K562 (cell line): ENCODE data around the gene CENPH. TPM values are rescaled to one million over a fixed set of nuclear protein-coding genes. Genes with fewer than 3 reads are reported as not detected.

Experiments
- ELF1 ChIP-seq: fragments of 200-800 bp; sonication (Bioruptor generic); IDR thresholded peaks from 2 replicates; pipeline ENCODE4 v1.6.1; 2016; ENCODE audit warnings: missing genetic modification characterization, missing compliant biosample characterization
- FOSL1 ChIP-seq: fragments of 200-800 bp; sonication (Bioruptor generic); conservative IDR thresholded peaks from 2 replicates; pipeline ENCODE4 v1.6.1; 2016; ENCODE audit warnings: missing genetic modification characterization, missing compliant biosample characterization
- FUS ChIP-seq: fragments of 200-400 bp; formaldehyde crosslinking; optimal IDR thresholded peaks from 2 replicates; pipeline ENCODE3; 2017; ENCODE audit warnings: low read depth, low read length
- HIVEP1 ChIP-seq: fragments of 250-450 bp; sonication (Bioruptor Pico); IDR thresholded peaks from 2 replicates; pipeline ENCODE4 v1.4.0; 2020; ENCODE audit warnings: mild to moderate bottlenecking
- MAFK ChIP-seq: IDR thresholded peaks from 2 replicates; pipeline ENCODE4 v1.6.1; 2011; ENCODE audit warnings: low read length, improper control_type of control experiment
- NONO ChIP-seq, 2 experiments: fragments of 200-400 bp in 1 of 2; fragments of 450-650 bp in 1 of 2; formaldehyde crosslinking in 1 of 2; IDR thresholded peaks; 2 replicates each; pipeline ENCODE4 v1.6.1; 2017; ENCODE audit warnings: low read depth in 2 of 2, mild to moderate bottlenecking in 2 of 2, moderate library complexity in 2 of 2, low read length in 1 of 2
- PHF20 ChIP-seq: fragments of 450-650 bp; IDR thresholded peaks from 2 replicates; pipeline ENCODE4 v1.6.1; 2018; ENCODE audit not compliant: partially characterized antibody
- RBBP5 ChIP-seq: fragments of 200-600 bp; sonication (generic); IDR thresholded peaks from 2 replicates; pipeline ENCODE4 v1.6.1; 2012; ENCODE audit warnings: borderline replicate concordance, mild to moderate bottlenecking, low read length, control low read depth, inconsistent platforms; ENCODE audit not compliant: insufficient read depth, poor library complexity, severe bottlenecking
- TFAM ChIP-seq: fragments of 250-450 bp; sonication (Bioruptor Pico); conservative IDR thresholded peaks from 2 replicates; pipeline ENCODE4 v1.5.0; 2021; ENCODE audit warnings: mild to moderate bottlenecking, moderate library complexity
- YY1 ChIP-seq, 3 experiments: IDR thresholded peaks; 2 replicates each; pipeline ENCODE4 v1.6.1; 2011; ENCODE audit warnings: low read length in 2 of 3, mild to moderate bottlenecking in 2 of 3, moderate library complexity in 2 of 3, borderline replicate concordance in 1 of 3, control low read depth in 1 of 3, low read depth in 1 of 3; ENCODE audit not compliant: insufficient read depth in 3 of 3, insufficient replicate concordance in 2 of 3, control insufficient read depth in 1 of 3, insufficient read length in 1 of 3; ENCODE audit errors: extremely low read depth in 1 of 3
- ZFP30 ChIP-seq: fragments of 250-450 bp; sonication (Bioruptor Pico); IDR thresholded peaks from 2 replicates; pipeline ENCODE4 v1.8.0; 2022; ENCODE audit warnings: moderate library complexity, mild to moderate bottlenecking, inconsistent platforms, borderline replicate concordance
- polyA plus RNA-seq, 8 experiments: library from polyadenylated mRNA; depleted of rRNA in 4 of 8; stranded (reverse) in 5 of 8; unstranded in 3 of 8; fragments of >200 nt; fragmentation: Nextera tagmentation in 2 of 8; fragmentation: Illumina TruSeq in 1 of 8; extraction: Ambion mirVana in 2 of 8; extraction: Trizol in 1 of 8; gene quantifications; 2 replicates each; pipeline versions ENCODE4 v1.2.1 to v1.2.3, GENCODE V29; 2011 to 2014; ENCODE audit warnings: inconsistent platforms in 1 of 8, missing spikeins in 1 of 8
- total RNA-seq, 7 experiments: library from RNA; depleted of rRNA in 6 of 7; stranded (reverse); fragments of >200 nt in 6 of 7; fragmentation: Illumina TruSeq in 2 of 7; extraction: Trizol in 2 of 7; gene quantifications; 2 replicates each; pipeline versions ENCODE4 v1.2.1 to v1.2.3, GENCODE V29; 2011 to 2021; ENCODE audit warnings: low replicate concordance in 1 of 7
- TF ChIP-seq, protein P1 (sequence below): fragments of 250-450 bp; sonication (Bioruptor Pico); IDR thresholded peaks from 2 replicates; pipeline ENCODE4 v1.4.0; 2020; ENCODE audit warnings: mild to moderate bottlenecking, moderate library complexity
- TF ChIP-seq, protein P2 (sequence below), 2 experiments: fragments of 450-650 bp; formaldehyde crosslinking in 1 of 2; IDR thresholded peaks; 2 replicates each; pipeline versions ENCODE4 v1.4.0 to v1.6.1; 2014 to 2020; ENCODE audit warnings: mild to moderate bottlenecking in 2 of 2, borderline replicate concordance in 1 of 2, low read depth in 1 of 2

Gene CENPH
- total and polyA plus RNA-seq, 9 of the 15 experiments (the other 6 are each of a cell fraction or from before 2014, with no cell fraction given), result 10.5 to 124 (median 74.9) TPM

DNA sequence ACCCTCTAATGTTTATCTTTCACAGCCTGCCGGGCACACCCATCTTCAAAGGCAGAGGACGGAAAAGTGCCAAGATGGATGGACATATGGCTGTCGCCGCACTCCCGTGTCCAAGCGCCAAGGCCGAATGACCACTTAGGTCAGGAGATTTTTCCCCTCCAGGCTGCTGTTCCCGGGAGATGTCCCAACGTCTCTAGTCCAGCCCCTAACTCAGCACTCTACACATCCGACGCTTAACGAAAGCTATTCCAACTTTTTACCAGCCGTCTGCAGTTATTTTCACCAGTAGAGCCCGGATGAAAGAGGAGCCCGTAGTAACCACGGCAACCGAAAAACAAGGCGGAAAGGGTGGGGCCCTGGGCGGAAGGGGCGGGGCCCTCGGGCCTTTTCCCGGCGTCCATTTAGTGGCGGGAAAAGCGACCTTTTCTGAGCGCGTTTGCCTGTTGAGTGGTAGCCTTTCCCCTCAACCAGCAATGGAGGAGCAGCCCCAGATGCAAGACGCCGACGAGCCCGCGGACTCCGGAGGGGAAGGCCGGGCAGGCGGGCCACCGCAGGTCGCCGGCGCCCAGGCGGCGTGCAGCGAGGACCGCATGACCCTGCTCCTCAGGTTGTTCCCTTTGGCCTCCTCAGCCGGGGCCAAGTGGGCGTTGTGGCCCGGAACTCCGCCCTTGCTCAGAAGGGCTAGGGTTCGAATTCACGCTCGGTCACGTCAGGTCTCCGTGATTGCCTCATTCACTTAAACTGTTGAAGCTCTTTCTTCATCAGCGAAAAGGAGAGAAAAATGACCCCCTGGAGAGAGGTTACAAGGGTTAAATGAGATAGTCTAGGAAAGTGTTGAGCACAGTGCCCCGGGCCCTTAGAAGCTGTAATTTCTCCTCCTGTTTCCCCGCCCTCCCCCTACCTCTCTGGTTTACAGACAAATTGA is at the start of gene CENPH (continued):
- TF ChIP-seq ZFP30 (CRISPR knock-in tag) (no peak), RBBP5 (peak; percentile 89), FUS (no peak), YY1 (IDR thresholded peaks at IDR 0.05; ENCODE audit: borderline replicate concordance in 1 of 3, control insufficient read depth in 1 of 3, extremely low read depth in 1 of 3, insufficient read depth in 3 of 3, insufficient read length in 1 of 3, insufficient replicate concordance in 2 of 3, low read depth in 1 of 3, low read length in 2 of 3) (peak; percentile 19 to 75 (median 59)), TFAM (no peak), MAFK (no peak), FOSL1 (tag) (no peak), PHF20 (peak; percentile 69), ELF1 (peak; percentile 60; the same call in 1 of the 2 replicates), NONO (IDR thresholded peaks at IDR 0.05; ENCODE audit: low read depth in 2 of 2, low read length in 1 of 2) (peak in 1 of 2 experiments; percentile 48; a peak in 2 of 4 replicates), HIVEP1 (CRISPR knock-in tag) (no peak)
- TF ChIP-seq, protein P1, sequence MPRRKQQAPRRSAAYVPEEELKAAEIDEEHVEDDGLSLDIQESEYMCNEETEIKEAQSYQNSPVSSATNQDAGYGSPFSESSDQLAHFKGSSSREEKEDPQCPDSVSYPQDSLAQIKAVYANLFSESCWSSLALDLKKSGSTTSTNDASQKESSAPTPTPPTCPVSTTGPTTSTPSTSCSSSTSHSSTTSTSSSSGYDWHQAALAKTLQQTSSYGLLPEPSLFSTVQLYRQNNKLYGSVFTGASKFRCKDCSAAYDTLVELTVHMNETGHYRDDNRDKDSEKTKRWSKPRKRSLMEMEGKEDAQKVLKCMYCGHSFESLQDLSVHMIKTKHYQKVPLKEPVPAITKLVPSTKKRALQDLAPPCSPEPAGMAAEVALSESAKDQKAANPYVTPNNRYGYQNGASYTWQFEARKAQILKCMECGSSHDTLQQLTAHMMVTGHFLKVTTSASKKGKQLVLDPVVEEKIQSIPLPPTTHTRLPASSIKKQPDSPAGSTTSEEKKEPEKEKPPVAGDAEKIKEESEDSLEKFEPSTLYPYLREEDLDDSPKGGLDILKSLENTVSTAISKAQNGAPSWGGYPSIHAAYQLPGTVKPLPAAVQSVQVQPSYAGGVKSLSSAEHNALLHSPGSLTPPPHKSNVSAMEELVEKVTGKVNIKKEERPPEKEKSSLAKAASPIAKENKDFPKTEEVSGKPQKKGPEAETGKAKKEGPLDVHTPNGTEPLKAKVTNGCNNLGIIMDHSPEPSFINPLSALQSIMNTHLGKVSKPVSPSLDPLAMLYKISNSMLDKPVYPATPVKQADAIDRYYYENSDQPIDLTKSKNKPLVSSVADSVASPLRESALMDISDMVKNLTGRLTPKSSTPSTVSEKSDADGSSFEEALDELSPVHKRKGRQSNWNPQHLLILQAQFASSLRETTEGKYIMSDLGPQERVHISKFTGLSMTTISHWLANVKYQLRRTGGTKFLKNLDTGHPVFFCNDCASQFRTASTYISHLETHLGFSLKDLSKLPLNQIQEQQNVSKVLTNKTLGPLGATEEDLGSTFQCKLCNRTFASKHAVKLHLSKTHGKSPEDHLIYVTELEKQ, result no peak
- TF ChIP-seq, protein P2, sequence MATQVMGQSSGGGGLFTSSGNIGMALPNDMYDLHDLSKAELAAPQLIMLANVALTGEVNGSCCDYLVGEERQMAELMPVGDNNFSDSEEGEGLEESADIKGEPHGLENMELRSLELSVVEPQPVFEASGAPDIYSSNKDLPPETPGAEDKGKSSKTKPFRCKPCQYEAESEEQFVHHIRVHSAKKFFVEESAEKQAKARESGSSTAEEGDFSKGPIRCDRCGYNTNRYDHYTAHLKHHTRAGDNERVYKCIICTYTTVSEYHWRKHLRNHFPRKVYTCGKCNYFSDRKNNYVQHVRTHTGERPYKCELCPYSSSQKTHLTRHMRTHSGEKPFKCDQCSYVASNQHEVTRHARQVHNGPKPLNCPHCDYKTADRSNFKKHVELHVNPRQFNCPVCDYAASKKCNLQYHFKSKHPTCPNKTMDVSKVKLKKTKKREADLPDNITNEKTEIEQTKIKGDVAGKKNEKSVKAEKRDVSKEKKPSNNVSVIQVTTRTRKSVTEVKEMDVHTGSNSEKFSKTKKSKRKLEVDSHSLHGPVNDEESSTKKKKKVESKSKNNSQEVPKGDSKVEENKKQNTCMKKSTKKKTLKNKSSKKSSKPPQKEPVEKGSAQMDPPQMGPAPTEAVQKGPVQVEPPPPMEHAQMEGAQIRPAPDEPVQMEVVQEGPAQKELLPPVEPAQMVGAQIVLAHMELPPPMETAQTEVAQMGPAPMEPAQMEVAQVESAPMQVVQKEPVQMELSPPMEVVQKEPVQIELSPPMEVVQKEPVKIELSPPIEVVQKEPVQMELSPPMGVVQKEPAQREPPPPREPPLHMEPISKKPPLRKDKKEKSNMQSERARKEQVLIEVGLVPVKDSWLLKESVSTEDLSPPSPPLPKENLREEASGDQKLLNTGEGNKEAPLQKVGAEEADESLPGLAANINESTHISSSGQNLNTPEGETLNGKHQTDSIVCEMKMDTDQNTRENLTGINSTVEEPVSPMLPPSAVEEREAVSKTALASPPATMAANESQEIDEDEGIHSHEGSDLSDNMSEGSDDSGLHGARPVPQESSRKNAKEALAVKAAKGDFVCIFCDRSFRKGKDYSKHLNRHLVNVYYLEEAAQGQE (IDR thresholded peaks at IDR 0.05; ENCODE audit: borderline replicate concordance), result no peak; the same call in 1 of the 2 replicates
- TF ChIP-seq, protein P2 (CRISPR knock-in tag; IDR thresholded peaks at IDR 0.05; ENCODE audit: low read depth), result no peak
